Tibial artery (tissue), 4 donors: ENCODE results near the gene INSYN2B.

Source experiments
- DNase-seq, 2 donors: peaks; one replicate each; pipeline ENCODE4 v3.0.0-alpha.2; 2019
- H3K27ac ChIP-seq, 2 donors: fragments of 200-600 bp; sonication (generic) in 1 of 2; 1 replicate in 1 of 2; 2 replicates in 1 of 2; pipeline ENCODE4 v1.5.1; 2018 to 2019; ENCODE audit warnings: mild to moderate bottlenecking in 1 of 2
- H3K27me3 ChIP-seq, 2 donors: fragments of 200-600 bp; sonication (generic) in 1 of 2; one replicate each; pipeline versions ENCODE4 v1.5.1 to v1.6.0; 2016 to 2019
- H3K36me3 ChIP-seq, 3 donors: fragments of 200-600 bp; sonication (generic) in 2 of 3; one replicate each; pipeline ENCODE4 v1.5.1; 2016 to 2019; ENCODE audit warnings: mild to moderate bottlenecking in 2 of 3
- H3K4me1 ChIP-seq, 4 donors: fragments of 200-600 bp; sonication (generic) in 2 of 4; 1 replicate in 3 of 4; 2 replicates in 1 of 4; pipeline ENCODE4 v1.5.1; 2016 to 2019
- H3K4me3 ChIP-seq, 2 donors: fragments of 200-600 bp; sonication (generic) in 1 of 2; 1 replicate in 1 of 2; 2 replicates in 1 of 2; pipeline ENCODE4 v1.5.1; 2018 to 2019; ENCODE audit warnings: mild to moderate bottlenecking in 2 of 2
- H3K9me3 ChIP-seq, 3 donors: fragments of 200-600 bp; sonication (generic) in 1 of 3; one replicate each; pipeline ENCODE4 v1.5.1; 2016 to 2019
- intact Hi-C: fragments of 100-400 bp; cut with DNase I; formaldehyde crosslinking; loops from one replicate; pipeline ENCODE4 v1.15.0; 2023; ENCODE audit warnings: low total_unique reads
- TF ChIP-seq, protein P1 (sequence below), 2 experiments: fragments of 200-600 bp in 1 of 2; fragments of 450-650 bp in 1 of 2; IDR thresholded peaks; one replicate each; pipeline ENCODE4 v1.5.1; 2017 to 2019; ENCODE audit warnings: antibody characterized with exemption in 2 of 2, mild to moderate bottlenecking in 1 of 2, moderate library complexity in 1 of 2

INSYN2B gene

GRCh38 chr5:169870211-169870610 is 110.1 kb downstream of the INSYN2B start:
- Histone ChIP-seq H3K4me1 (no peaks in the 10 kb centered on the region), H3K27ac (no peak overlapping the region), H3K27me3 (no peaks in the 10 kb centered on the region), H3K9me3 (no peaks in the 10 kb centered on the region), H3K36me3 (no peaks in the 10 kb centered on the region), H3K4me3 (no peak overlapping the region)
- intact Hi-C loops, result no loop called here
- DNase-seq, result no peak
- TF ChIP-seq, protein P1, sequence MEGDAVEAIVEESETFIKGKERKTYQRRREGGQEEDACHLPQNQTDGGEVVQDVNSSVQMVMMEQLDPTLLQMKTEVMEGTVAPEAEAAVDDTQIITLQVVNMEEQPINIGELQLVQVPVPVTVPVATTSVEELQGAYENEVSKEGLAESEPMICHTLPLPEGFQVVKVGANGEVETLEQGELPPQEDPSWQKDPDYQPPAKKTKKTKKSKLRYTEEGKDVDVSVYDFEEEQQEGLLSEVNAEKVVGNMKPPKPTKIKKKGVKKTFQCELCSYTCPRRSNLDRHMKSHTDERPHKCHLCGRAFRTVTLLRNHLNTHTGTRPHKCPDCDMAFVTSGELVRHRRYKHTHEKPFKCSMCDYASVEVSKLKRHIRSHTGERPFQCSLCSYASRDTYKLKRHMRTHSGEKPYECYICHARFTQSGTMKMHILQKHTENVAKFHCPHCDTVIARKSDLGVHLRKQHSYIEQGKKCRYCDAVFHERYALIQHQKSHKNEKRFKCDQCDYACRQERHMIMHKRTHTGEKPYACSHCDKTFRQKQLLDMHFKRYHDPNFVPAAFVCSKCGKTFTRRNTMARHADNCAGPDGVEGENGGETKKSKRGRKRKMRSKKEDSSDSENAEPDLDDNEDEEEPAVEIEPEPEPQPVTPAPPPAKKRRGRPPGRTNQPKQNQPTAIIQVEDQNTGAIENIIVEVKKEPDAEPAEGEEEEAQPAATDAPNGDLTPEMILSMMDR (IDR thresholded peaks at IDR 0.05), result no peak

DNA sequence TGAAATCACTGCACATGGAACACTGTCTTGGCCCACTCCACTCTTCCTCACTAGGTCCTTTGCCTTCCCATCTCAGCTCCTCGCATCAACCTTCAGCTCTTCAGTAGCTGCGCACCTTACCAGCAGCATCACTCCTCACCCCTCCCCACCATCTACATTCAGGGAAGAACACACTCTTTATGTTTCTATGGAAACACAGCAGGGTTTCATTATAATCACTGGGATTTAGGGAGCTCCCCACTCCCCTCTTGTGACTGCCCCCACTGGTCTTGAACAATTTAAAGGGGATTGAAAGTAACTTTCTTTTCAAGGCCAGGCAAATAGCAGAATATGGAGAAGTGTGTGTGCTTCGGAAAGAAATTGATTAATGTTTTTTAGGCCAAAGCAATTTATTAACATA is 111.2 kb downstream of the INSYN2B start:
- Histone ChIP-seq H3K9me3 (no peaks in the 10 kb centered on the region), H3K4me3 (no peak overlapping the region), H3K27me3 (no peaks in the 10 kb centered on the region), H3K36me3 (no peaks in the 10 kb centered on the region), H3K27ac (no peak overlapping the region), H3K4me1 (no peaks in the 10 kb centered on the region)
- intact Hi-C loops, result no loop called here
- TF ChIP-seq, protein P1 (IDR thresholded peaks at IDR 0.05), result no peak
- DNase-seq, result no peak

GRCh38 chr5:169867347-169867746 is 112.9 kb downstream of the INSYN2B start:
- Histone ChIP-seq H3K4me3 (no peak overlapping the region), H3K36me3 (no peaks in the 10 kb centered on the region), H3K4me1 (no peaks in the 10 kb centered on the region), H3K27ac (no peak overlapping the region), H3K9me3 (no peaks in the 10 kb centered on the region), H3K27me3 (no peaks in the 10 kb centered on the region)
- TF ChIP-seq, protein P1 (IDR thresholded peaks at IDR 0.05), result no peak
- no peak for DNase-seq
- intact Hi-C loops, result no loop called here

GRCh38 chr5:169864483-169864882 is 115.8 kb downstream of the INSYN2B start:
- TF ChIP-seq, protein P1 (IDR thresholded peaks at IDR 0.05), result no peak
- DNase-seq, result no peak
- intact Hi-C loops, result no loop called here

DNA sequence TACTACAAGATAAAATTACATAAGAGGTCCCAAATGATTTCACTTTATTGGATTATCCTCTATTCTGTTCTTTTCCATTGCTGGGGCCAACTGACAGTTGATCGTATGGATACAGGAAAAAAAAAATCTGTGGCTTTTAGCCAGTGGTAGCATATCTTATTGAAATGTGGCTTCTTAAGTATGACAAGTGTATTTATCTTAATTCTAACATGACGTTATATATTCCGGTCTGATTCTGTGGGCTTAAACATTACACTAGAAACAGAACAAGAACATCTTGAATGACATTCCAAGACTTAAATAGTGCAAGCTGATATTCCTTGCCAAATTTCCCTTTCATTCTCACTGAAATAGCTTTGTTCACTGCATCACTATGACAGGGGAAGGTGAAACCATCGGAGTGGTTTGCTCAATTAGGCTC is 117.9 kb downstream of the INSYN2B start:
- H3K27me3 ChIP-seq, result no peaks in the 10 kb centered on the region
- no peaks in the 10 kb centered on the region for H3K9me3 ChIP-seq
- TF ChIP-seq, protein P1 (IDR thresholded peaks at IDR 0.05), result no peak
- H3K4me3 ChIP-seq, result no peak overlapping the region
- intact Hi-C loops, result no loop called here
- no peaks in the 10 kb centered on the region for H3K4me1 ChIP-seq
- no peak for DNase-seq
- no peak overlapping the region for H3K27ac ChIP-seq
- H3K36me3 ChIP-seq, result no peaks in the 10 kb centered on the region

More at GRCh38 chr5:169864483-169864882, 115.8 kb downstream of the INSYN2B start:
- Histone ChIP-seq H3K4me1 (no peaks in the 10 kb centered on the region), H3K4me3 (no peak overlapping the region), H3K36me3 (no peaks in the 10 kb centered on the region), H3K9me3 (no peaks in the 10 kb centered on the region), H3K27me3 (no peaks in the 10 kb centered on the region), H3K27ac (no peak overlapping the region)

- H3K36me3 ChIP-seq, result no peaks in the 10 kb centered on the region
- no peaks in the 10 kb centered on the region for H3K27me3 ChIP-seq
- no peaks in the 10 kb centered on the region for H3K9me3 ChIP-seq
- intact Hi-C loops, result no loop called here
- no peaks in the 10 kb centered on the region for H3K4me1 ChIP-seq
- no peak overlapping the region for H3K27ac ChIP-seq
- no peak for DNase-seq
- TF ChIP-seq, protein P1 (IDR thresholded peaks at IDR 0.05), result no peak
- no peak overlapping the region for H3K4me3 ChIP-seq
Measured at GRCh38 chr5:169861934-169862333, 118.4 kb downstream of the INSYN2B start.
